ENCODE data around the gene HUNK.
"Not testable (repeated sequence)": the region's sequence is repeated elsewhere in the genome, so short reads cannot be mapped to it uniquely, and the experiment has no call there.

- not testable (repeated sequence) for TF ChIP-seq CTCF (IDR thresholded peaks at IDR 0.05; ENCODE audit: low read depth, low read length, poor library complexity, severe bottlenecking); EZH2phosphoT487 (IDR thresholded peaks at IDR 0.05; ENCODE audit: borderline replicate concordance, low read length)
Observed at GRCh38 chr21:31857631-31858030, 15.2 kb upstream of the HUNK start.

Data from DOHH2 (cell line).